Measurements from ENCODE around the gene LONRF2. TPM values are rescaled to one million over a fixed set of nuclear protein-coding genes. Genes with fewer than 3 reads are reported as not detected.

Gene LONRF2
- polyA plus RNA-seq, 2 of the 4 experiments (the other 2 are of a cell fraction), result 4.8 to 17.9 TPM

GRCh38 chr2:100256849-100257248, 65.5 kb downstream of the LONRF2 start:
- WGBS (ENCODE audit: missing lambda C conversion rate), result 67% methylated on average over 2 of the region's 2 CpGs
- FAIRE-seq (no peak), ATAC-seq (no peak), DNase-seq (ENCODE audit: low read depth in 1 of 2, low spot score in 1 of 2) (no peak)
- H3K9me3 ChIP-seq, result no peaks in the 10 kb centered on the region
- H3K27ac ChIP-seq, result no peak overlapping the region
- no peak overlapping the region for H3K4me2 ChIP-seq
- no peaks in the 10 kb centered on the region for H3K4me1 ChIP-seq
- no peak overlapping the region for H3K4me3 ChIP-seq
- TF ChIP-seq RCOR1 (IDR thresholded peaks at IDR 0.05; ENCODE audit: low read depth, low read length), result no peak
- POLR2A ChIA-PET, result no interaction called here
- CTCF ChIA-PET, result interaction anchor here (0.9 to 8.8 kb wide), 4 partner anchors 11 to 698 kb away, joined by 3 to 74 read pairs (median 7); no protein-coding TSS in a partner anchor

DNA sequence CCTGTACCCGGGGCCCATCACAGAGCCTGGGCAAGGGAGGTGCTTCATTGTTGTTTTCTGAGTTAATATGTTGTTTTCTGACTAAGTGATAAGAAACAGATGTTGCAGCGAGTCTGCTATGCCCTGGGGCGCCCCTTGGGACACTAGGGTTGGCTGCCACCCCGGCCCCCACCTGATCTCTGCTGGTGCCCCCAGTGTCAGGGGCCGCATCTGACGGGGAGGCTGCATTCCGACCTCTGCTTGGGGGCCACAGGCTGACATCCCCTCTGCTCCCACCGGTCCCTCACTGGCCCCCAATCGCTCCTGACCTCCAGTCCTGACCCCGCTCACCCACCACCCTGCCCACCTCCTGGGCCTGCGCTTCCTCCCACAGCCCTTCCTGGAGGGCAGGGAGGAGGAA, 65.9 kb downstream of the LONRF2 start:
- no peak for FAIRE-seq

GRCh38 chr2:100254646-100255210, 67.6 kb downstream of the LONRF2 start:
- H3K4me2 ChIP-seq, result no peak overlapping the region
- no peaks in the 10 kb centered on the region for H3K9me3 ChIP-seq
- no peaks in the 10 kb centered on the region for H3K4me1 ChIP-seq
- ChIA-PET CTCF (interaction anchor here (1.3 to 2.7 kb wide), 2 partner anchors 8 to 695 kb away, joined by 3 to 9 read pairs; no protein-coding TSS in a partner anchor), POLR2A (no interaction called here)
- ATAC-seq (no peak), DNase-seq (ENCODE audit: low read depth in 1 of 2, low spot score in 1 of 2) (no peak), FAIRE-seq (no peak)
- 67% methylated on average over 16 of the region's 16 CpGs for WGBS (ENCODE audit: missing lambda C conversion rate)
- no peak overlapping the region for H3K4me3 ChIP-seq
- H3K27ac ChIP-seq, result no peak overlapping the region
- no peak for TF ChIP-seq ZFP36 (IDR thresholded peaks at IDR 0.05; ENCODE audit: borderline replicate concordance, partially characterized antibody)
- no peak for TF ChIP-seq HDAC2 (IDR thresholded peaks at IDR 0.05)
- no peak for TF ChIP-seq MAZ (IDR thresholded peaks at IDR 0.05; ENCODE audit: borderline replicate concordance, low read depth, low read length)
- TF ChIP-seq CHD4 (IDR thresholded peaks at IDR 0.05; ENCODE audit: borderline replicate concordance), result no peak
- no peak for TF ChIP-seq PHF8 (IDR thresholded peaks at IDR 0.05; ENCODE audit: borderline replicate concordance, low read depth)
- no peak for TF ChIP-seq EHMT2 (IDR thresholded peaks at IDR 0.05; ENCODE audit: low read depth)
- TF ChIP-seq KDM5A (IDR thresholded peaks at IDR 0.05), result no peak
- no peak for TF ChIP-seq TFCP2L1 (CRISPR knock-in tag; IDR thresholded peaks at IDR 0.05)
- TF ChIP-seq RCOR1 (IDR thresholded peaks at IDR 0.05; ENCODE audit: low read depth, low read length), result no peak
- TF ChIP-seq RAD21 (conservative IDR thresholded peaks at IDR 0.05 in 1 of 2, IDR thresholded peaks at IDR 0.05 in 1 of 2), result no peak
- no peak for TF ChIP-seq CEBPB (IDR thresholded peaks at IDR 0.05)
- TF ChIP-seq SREBF2 (IDR thresholded peaks at IDR 0.05), result no peak
- TF ChIP-seq, protein P1, sequence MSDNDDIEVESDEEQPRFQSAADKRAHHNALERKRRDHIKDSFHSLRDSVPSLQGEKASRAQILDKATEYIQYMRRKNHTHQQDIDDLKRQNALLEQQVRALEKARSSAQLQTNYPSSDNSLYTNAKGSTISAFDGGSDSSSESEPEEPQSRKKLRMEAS (IDR thresholded peaks at IDR 0.05), result no peak
- TF ChIP-seq HEYL (CRISPR knock-in tag; IDR thresholded peaks at IDR 0.05), result no peak
- TF ChIP-seq ZSCAN20 (CRISPR knock-in tag; IDR thresholded peaks at IDR 0.05), result no peak
- no peak for TF ChIP-seq RARB (CRISPR knock-in tag; IDR thresholded peaks at IDR 0.05)

More for the DNA sequence above, 65.9 kb downstream of the LONRF2 start:
- Histone ChIP-seq H3K4me1 (no peaks in the 10 kb centered on the region), H3K9me3 (no peaks in the 10 kb centered on the region), H3K4me2 (no peak overlapping the region), H3K4me3 (no peak overlapping the region), H3K27ac (no peak overlapping the region)
- POLR2A ChIA-PET, result no interaction called here
- DNase-seq (ENCODE audit: low read depth in 1 of 2, low spot score in 1 of 2) (no peak), ATAC-seq (no peak)
- CTCF ChIA-PET, result interaction anchor here (0.9 to 8.8 kb wide), 2 partner anchors 17 to 698 kb away, joined by 3 to 74 read pairs; no protein-coding TSS in a partner anchor
- 64% methylated on average over 9 of the region's 11 CpGs for WGBS (ENCODE audit: missing lambda C conversion rate)
- TF ChIP-seq REST (IDR thresholded peaks at IDR 0.05) (no peak), FOXS1 (CRISPR knock-in tag; IDR thresholded peaks at IDR 0.05) (no peak), HDAC2 (IDR thresholded peaks at IDR 0.05) (no peak), RFX5 (IDR thresholded peaks at IDR 0.05) (no peak), ZFP36 (IDR thresholded peaks at IDR 0.05; ENCODE audit: borderline replicate concordance, partially characterized antibody) (no peak), EP300 (IDR thresholded peaks at IDR 0.05) (no peak), CBX8 (IDR thresholded peaks at IDR 0.05) (no peak)
